HG03442 (cell line): ENCODE results near the gene SMPDL3B.

ENCODE experiments used
- ATAC-seq: cut with Tn5 transposase; IDR thresholded peaks from one replicate; pipeline ENCODE4 v1.9.1; 2021; ENCODE audit warnings: mild to moderate bottlenecking, moderate library complexity; ENCODE audit not compliant: unreplicated experiment

Gene SMPDL3B

GRCh38 chr1:27940297-27940696 is 5.5 kb downstream of the SMPDL3B start:
- no peak for ATAC-seq

- ATAC-seq: no peak
Observed at GRCh38 chr1:27940870-27941560, 6.2 kb downstream of the SMPDL3B start.

- ATAC-seq: no peak
Observed at GRCh38 chr1:27941671-27942540, 7.1 kb downstream of the SMPDL3B start.

GRCh38 chr1:27945020-27945419 is 10.2 kb downstream of the SMPDL3B start:
- ATAC-seq: no peak

- ATAC-seq: no peak
Observed at GRCh38 chr1:27949027-27949426, 14.2 kb downstream of the SMPDL3B start.

- no peak for ATAC-seq
Observed at GRCh38 chr1:27951396-27951795, 16.6 kb downstream of the SMPDL3B start.

- ATAC-seq: no peak
Observed at GRCh38 chr1:27952147-27952546, 17.3 kb downstream of the SMPDL3B start.

- ATAC-seq: no peak
Observed at GRCh38 chr1:27954186-27954585, 19.4 kb downstream of the SMPDL3B start.

GRCh38 chr1:27955076-27955475 is 20.3 kb downstream of the SMPDL3B start:
- ATAC-seq: no peak

- ATAC-seq: no peak
Observed at GRCh38 chr1:27956761-27957160, 22.0 kb downstream of the SMPDL3B start.

- no peak for ATAC-seq
Observed at GRCh38 chr1:27957655-27958054, 22.9 kb downstream of the SMPDL3B start.

GRCh38 chr1:27958513-27958912 is 23.7 kb downstream of the SMPDL3B start:
- ATAC-seq: no peak

GRCh38 chr1:27959792-27960603 is 25.2 kb downstream of the SMPDL3B start, which contains the start of gene XKR8:
Gene XKR8 (plus strand): TSS chr1:27959973. CDS start chr1:27960070, 97 bp downstream.
- peak; percentile 77 for ATAC-seq

GRCh38 chr1:27960762-27961645 is 26.2 kb downstream of the SMPDL3B start:
- ATAC-seq: no peak

GRCh38 chr1:27961646-27962221 is 26.9 kb downstream of the SMPDL3B start:
- ATAC-seq: no peak

- ATAC-seq: no peak
Observed at GRCh38 chr1:27963393-27963792, 28.6 kb downstream of the SMPDL3B start.

- no peak for ATAC-seq
Observed at GRCh38 chr1:27966402-27967105, 31.8 kb downstream of the SMPDL3B start.

- ATAC-seq: no peak
Observed at GRCh38 chr1:27967106-27967883, 32.5 kb downstream of the SMPDL3B start.
